ENCODE data around the gene LRRC14B. TPM values are rescaled to one million over a fixed set of nuclear protein-coding genes. Genes with fewer than 3 reads are reported as not detected.

Gene LRRC14B
- total RNA-seq, result 13.7 TPM

DNA sequence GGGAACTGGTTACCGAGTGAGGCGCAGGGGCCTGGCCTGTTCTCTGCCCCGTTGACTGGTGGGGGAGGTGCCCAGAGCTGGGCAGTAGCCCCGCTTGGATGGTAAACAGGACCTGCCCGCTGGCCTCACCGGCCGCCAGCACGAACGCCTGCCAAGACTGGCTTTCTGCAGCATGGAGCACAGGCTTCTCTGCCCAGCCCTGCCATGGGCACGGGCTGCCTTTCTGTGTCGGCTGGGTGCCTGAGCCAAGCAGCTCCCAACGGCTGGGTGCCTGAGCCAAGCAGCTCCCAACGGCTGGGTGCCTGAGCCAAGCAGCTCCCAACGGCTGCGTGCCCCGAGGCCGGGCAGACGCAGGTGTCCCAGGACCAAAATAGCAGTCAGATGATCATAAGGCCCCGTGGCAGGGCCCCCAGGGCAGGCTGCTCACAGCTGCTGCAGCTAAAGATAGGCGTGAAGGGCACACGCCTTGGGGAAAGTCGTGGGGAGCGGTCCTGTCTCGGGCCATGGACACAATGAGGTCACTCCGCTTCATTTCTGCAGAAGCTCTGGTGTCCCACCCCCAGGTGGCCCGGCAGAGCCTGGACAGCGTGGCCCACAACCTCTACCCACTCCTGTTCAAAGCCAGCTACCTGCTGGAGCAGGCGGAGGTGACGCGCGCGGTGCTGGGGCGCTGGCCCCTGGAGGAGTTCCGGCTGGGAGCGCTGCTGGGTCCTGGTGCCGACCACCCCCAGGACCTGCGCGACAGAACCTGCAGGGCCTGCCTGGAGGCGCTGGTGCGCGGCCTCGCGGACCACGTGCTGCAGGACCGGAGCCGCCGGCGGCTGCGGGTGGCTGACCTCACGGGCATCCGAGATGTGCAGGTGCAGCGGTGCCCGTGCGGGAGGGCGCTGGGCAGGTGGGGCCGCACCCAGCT is at the start of gene LRRC14B:
Gene LRRC14B (plus strand): TSS at position 460 of the 913 bp plus-strand sequence. CDS start 44 bp downstream, at position 504.

GRCh38 chr5:217494-218456 is 26.5 kb downstream of the LRRC14B start, which contains the start of the genes CCDC127 and SDHA:
TSS of gene CCDC127 (minus strand) at chr5:218153. CDS start at chr5:216849, 1,304 bp downstream.
TSS of gene SDHA (plus strand) at chr5:218320. CDS start at chr5:218356, 36 bp downstream.

Small RNA genes within 50 kb of the gene (small RNA-seq; reads per million reads assigned to genes)
- not detected for gene RF00019 (ENCODE audit: low replicate concordance)

Other genes with a start within 250 kb of the LRRC14B start
- gene PLEKHG4B, start 99.3 kb upstream of the LRRC14B start, total RNA-seq, result 10.0 TPM
- 6.4 TPM for gene CCDC127, start 26.7 kb downstream of the LRRC14B start, total RNA-seq
- 121 TPM for gene SDHA, start 26.8 kb downstream of the LRRC14B start, total RNA-seq
- gene PDCD6, start 80.2 kb downstream of the LRRC14B start, total RNA-seq, result 93.5 TPM
- gene AHRR, start 130.2 kb downstream of the LRRC14B start, total RNA-seq, result 6.4 TPM